Loucy (cell line): Measurements from ENCODE around the gene NCR3LG1.
"Not testable (repeated sequence)": the region's sequence is repeated elsewhere in the genome, so short reads cannot be mapped to it uniquely, and the experiment has no call there.

ENCODE experiments used
- EZH2phosphoT487 ChIP-seq: fragments of 200-600 bp; IDR thresholded peaks from 2 replicates; pipeline ENCODE4 v1.6.1; 2018; ENCODE audit warnings: antibody characterized with exemption, mild to moderate bottlenecking, moderate library complexity, borderline replicate concordance
- TF ChIP-seq, protein P1 (sequence below): fragments of 200-600 bp; sonication (generic); conservative IDR thresholded peaks from 2 replicates; pipeline ENCODE4 v1.5.1; 2014; ENCODE audit warnings: mild to moderate bottlenecking, antibody characterized with exemption, low read length

DNA sequence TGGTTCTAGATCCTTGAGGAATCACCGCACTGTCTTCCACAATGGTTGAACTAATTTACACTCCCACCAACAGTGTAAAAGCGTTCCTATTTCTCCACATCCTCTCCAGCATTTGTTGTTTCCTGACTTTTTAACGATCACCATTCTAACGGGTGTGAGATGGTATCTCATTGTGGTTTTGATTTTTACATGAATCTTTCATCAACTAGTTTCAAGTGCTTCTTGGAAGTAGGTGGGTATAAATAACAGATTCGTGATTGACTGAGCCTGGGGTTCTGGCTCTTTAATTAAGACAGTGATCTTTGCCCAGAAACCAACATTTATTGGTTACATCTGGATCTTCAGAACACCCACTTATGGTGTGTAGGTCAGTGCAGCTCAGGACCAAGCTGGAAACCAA is 74.6 kb downstream of the NCR3LG1 start:
- TF ChIP-seq, protein P1, sequence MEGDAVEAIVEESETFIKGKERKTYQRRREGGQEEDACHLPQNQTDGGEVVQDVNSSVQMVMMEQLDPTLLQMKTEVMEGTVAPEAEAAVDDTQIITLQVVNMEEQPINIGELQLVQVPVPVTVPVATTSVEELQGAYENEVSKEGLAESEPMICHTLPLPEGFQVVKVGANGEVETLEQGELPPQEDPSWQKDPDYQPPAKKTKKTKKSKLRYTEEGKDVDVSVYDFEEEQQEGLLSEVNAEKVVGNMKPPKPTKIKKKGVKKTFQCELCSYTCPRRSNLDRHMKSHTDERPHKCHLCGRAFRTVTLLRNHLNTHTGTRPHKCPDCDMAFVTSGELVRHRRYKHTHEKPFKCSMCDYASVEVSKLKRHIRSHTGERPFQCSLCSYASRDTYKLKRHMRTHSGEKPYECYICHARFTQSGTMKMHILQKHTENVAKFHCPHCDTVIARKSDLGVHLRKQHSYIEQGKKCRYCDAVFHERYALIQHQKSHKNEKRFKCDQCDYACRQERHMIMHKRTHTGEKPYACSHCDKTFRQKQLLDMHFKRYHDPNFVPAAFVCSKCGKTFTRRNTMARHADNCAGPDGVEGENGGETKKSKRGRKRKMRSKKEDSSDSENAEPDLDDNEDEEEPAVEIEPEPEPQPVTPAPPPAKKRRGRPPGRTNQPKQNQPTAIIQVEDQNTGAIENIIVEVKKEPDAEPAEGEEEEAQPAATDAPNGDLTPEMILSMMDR = not testable (repeated sequence)
- not testable (repeated sequence) for TF ChIP-seq EZH2phosphoT487
